PC-9 (cell line): Measurements from ENCODE around the gene ASIC4.

Experiments
- EZH2 ChIP-seq: fragments of 200-600 bp; sonication (generic); IDR thresholded peaks from 2 replicates; pipeline ENCODE4 v1.8.0; 2017; ENCODE audit warnings: antibody characterized with exemption, low read depth
- TF ChIP-seq, protein P1 (sequence below): fragments of 200-600 bp; sonication (generic); conservative IDR thresholded peaks from 2 replicates; pipeline ENCODE4 v1.6.1; 2017; ENCODE audit warnings: mixed run types, antibody characterized with exemption, mild to moderate bottlenecking, moderate library complexity

DNA sequence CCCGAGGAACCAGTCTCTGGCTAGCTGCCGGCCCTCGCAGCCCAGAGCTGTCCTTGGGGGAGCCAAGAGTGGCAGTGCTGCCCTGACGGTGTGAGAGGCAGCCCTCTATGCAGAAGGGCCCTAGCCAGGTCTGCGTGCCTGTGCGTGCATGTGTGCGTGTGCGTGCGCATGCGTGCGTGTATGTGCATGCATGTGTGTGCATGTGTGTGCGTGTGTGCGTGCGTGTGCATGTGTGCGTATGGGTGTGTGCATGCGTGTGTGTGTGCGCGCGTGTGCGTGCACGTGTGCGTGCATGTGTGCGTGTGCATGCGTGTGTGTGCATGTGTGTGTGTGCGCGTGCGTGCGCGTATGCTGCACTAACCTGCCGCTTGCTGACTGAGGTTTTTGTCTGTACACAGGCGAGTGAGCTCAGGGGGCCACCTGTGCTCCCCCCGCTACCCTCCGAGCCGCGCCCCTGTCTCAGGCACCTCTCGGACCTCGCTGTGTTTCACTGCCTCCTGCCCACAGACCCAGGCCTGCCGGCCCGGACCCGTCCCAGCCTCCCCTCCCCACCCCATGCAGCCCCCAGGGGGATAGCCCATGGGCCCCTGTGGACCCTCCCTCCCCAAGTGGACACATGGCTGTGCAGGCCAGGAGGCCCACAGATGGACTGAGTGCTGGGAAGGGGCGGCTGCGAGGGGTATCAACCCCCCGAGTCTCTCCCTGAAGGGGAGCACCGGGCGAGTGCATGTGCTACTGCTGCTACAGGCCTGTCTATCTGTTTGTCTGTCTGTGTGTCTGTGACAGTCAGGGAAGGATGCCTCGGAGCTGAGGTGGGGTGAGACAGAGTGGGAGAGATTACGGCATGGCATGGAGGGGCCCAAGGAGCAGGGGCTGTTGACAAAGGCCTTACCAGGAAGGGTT is 48.4 kb upstream of the ASIC4 start:
- TF ChIP-seq, protein P1, sequence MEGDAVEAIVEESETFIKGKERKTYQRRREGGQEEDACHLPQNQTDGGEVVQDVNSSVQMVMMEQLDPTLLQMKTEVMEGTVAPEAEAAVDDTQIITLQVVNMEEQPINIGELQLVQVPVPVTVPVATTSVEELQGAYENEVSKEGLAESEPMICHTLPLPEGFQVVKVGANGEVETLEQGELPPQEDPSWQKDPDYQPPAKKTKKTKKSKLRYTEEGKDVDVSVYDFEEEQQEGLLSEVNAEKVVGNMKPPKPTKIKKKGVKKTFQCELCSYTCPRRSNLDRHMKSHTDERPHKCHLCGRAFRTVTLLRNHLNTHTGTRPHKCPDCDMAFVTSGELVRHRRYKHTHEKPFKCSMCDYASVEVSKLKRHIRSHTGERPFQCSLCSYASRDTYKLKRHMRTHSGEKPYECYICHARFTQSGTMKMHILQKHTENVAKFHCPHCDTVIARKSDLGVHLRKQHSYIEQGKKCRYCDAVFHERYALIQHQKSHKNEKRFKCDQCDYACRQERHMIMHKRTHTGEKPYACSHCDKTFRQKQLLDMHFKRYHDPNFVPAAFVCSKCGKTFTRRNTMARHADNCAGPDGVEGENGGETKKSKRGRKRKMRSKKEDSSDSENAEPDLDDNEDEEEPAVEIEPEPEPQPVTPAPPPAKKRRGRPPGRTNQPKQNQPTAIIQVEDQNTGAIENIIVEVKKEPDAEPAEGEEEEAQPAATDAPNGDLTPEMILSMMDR = no peak
- no peak for TF ChIP-seq EZH2
